IMR-90 (cell line): ENCODE measurements around the gene NTRK2.

Source experiments
- BHLHE40 ChIP-seq: fragments of 150-350 bp; IDR thresholded peaks from 2 replicates; pipeline ENCODE4 v1.6.1; 2016; ENCODE audit warnings: mild to moderate bottlenecking, low read depth, low read length
- CEBPB ChIP-seq: IDR thresholded peaks from 2 replicates; pipeline ENCODE4 v1.6.1; 2012; ENCODE audit warnings: low read depth, low read length, improper control_type of control experiment
- CHD1 ChIP-seq: IDR thresholded peaks from 2 replicates; pipeline ENCODE4 v1.6.1; 2012; ENCODE audit warnings: low read depth, low read length, improper control_type of control experiment
- CTCF ChIP-seq: conservative IDR thresholded peaks from 2 replicates; pipeline ENCODE4 v1.5.1; 2012; ENCODE audit warnings: mild to moderate bottlenecking, low read depth, low read length, improper control_type of control experiment
- ELK1 ChIP-seq: fragments of 150-350 bp; IDR thresholded peaks from 2 replicates; pipeline ENCODE4 v1.6.1; 2016; ENCODE audit warnings: low read depth, mild to moderate bottlenecking, low read length, moderate library complexity, borderline replicate concordance
- MAZ ChIP-seq: IDR thresholded peaks from 2 replicates; pipeline ENCODE4 v1.6.1; 2012; ENCODE audit warnings: low read depth, mild to moderate bottlenecking, low read length, improper control_type of control experiment, moderate library complexity, borderline replicate concordance
- MXI1 ChIP-seq: IDR thresholded peaks from 2 replicates; pipeline ENCODE4 v1.6.1; 2012; ENCODE audit warnings: low read depth, mild to moderate bottlenecking, low read length, moderate library complexity, borderline replicate concordance
- NFE2L2 ChIP-seq: fragments of 150-350 bp; IDR thresholded peaks from 2 replicates; pipeline ENCODE4 v1.6.1; 2016; ENCODE audit warnings: low read depth, mild to moderate bottlenecking, low read length
- POLR2A ChIP-seq: IDR thresholded peaks from 2 replicates; pipeline ENCODE4 v1.6.1; 2012; ENCODE audit warnings: mild to moderate bottlenecking, low read depth, low read length
- RAD21 ChIP-seq: IDR thresholded peaks from 2 replicates; pipeline ENCODE4 v1.6.1; 2012; ENCODE audit warnings: low read length, improper control_type of control experiment
- RCOR1 ChIP-seq: IDR thresholded peaks from 2 replicates; pipeline ENCODE4 v1.6.1; 2012; ENCODE audit warnings: mild to moderate bottlenecking, low read length, improper control_type of control experiment; ENCODE audit not compliant: insufficient replicate concordance
- SMC3 ChIP-seq: fragments of 150-350 bp; IDR thresholded peaks from 2 replicates; pipeline ENCODE4 v1.6.1; 2016; ENCODE audit warnings: low read depth, mild to moderate bottlenecking, antibody characterized with exemption, low read length, moderate library complexity

- no peak for TF ChIP-seq RCOR1
- TF ChIP-seq MAZ = no peak
- TF ChIP-seq POLR2A = no peak
- no peak for TF ChIP-seq CTCF
- no peak for TF ChIP-seq CHD1
- no peak for TF ChIP-seq SMC3
- TF ChIP-seq ELK1 = no peak
- no peak for TF ChIP-seq CEBPB
- TF ChIP-seq BHLHE40 = no peak
- TF ChIP-seq NFE2L2 = no peak
- no peak for TF ChIP-seq MXI1
- TF ChIP-seq RAD21 = no peak
Observed at GRCh38 chr9:84831377-84831776, 161.8 kb downstream of the NTRK2 start.
